Fibroblast of pulmonary artery (primary cell): ENCODE data around the gene PADI3.

Experiments used
- DNase-seq: peaks from one replicate; pipeline ENCODE4 v3.0.0-alpha.2; 2010; ENCODE audit warnings: low read depth
- H3K4me3 ChIP-seq: replicated peaks from 2 replicates; pipeline ENCODE4 v1.5.1; 2011; ENCODE audit warnings: low read depth, mild to moderate bottlenecking, control low read depth, low read length, moderate library complexity
- CTCF ChIP-seq: IDR thresholded peaks from 2 replicates; pipeline ENCODE4 v1.5.1; 2011; ENCODE audit warnings: mild to moderate bottlenecking, control low read depth, low read length, inconsistent platforms; ENCODE audit errors: missing control alignments

Gene PADI3

GRCh38 chr1:17296086-17296485, 47.2 kb downstream of the PADI3 start:
- TF ChIP-seq CTCF, result no peak
- DNase-seq, result no peak
- H3K4me3 ChIP-seq, result no peak overlapping the region

GRCh38 chr1:17297991-17298390, 49.1 kb downstream of the PADI3 start:
- TF ChIP-seq CTCF, result no peak
- DNase-seq, result no peak

GRCh38 chr1:17301767-17302166, 52.9 kb downstream of the PADI3 start:
- no peak for TF ChIP-seq CTCF
- no peak for DNase-seq

More at GRCh38 chr1:17297991-17298390, 49.1 kb downstream of the PADI3 start:
- no peak overlapping the region for H3K4me3 ChIP-seq

GRCh38 chr1:17304151-17304825, 55.4 kb downstream of the PADI3 start:
- no peak for DNase-seq
- no peak overlapping the region for H3K4me3 ChIP-seq
- TF ChIP-seq CTCF, result no peak

More at GRCh38 chr1:17301767-17302166, 52.9 kb downstream of the PADI3 start:
- H3K4me3 ChIP-seq, result no peak overlapping the region

- no peak overlapping the region for H3K4me3 ChIP-seq
- DNase-seq, result no peak
- no peak for TF ChIP-seq CTCF
Measured at GRCh38 chr1:17304826-17305175, 55.9 kb downstream of the PADI3 start.

- TF ChIP-seq CTCF, result no peak
- H3K4me3 ChIP-seq, result no peak overlapping the region
- DNase-seq, result no peak
Measured at GRCh38 chr1:17305576-17306095, 56.7 kb downstream of the PADI3 start.

GRCh38 chr1:17306407-17306806, 57.5 kb downstream of the PADI3 start:
- TF ChIP-seq CTCF, result no peak
- H3K4me3 ChIP-seq, result no peak overlapping the region
- peak; percentile 4 for DNase-seq
